Spleen (tissue), 7 donors: ENCODE results near the gene FLOT1.
"Not testable (repeated sequence)": the region's sequence is repeated elsewhere in the genome, so short reads cannot be mapped to it uniquely, and the experiment has no call there.

Experiments
- POLR2A ChIP-seq, 3 donors: fragments of 450-650 bp; IDR thresholded peaks; one replicate each; pipeline ENCODE4 v1.5.1; 2017; ENCODE audit warnings: antibody characterized with exemption in 3 of 3, mild to moderate bottlenecking in 1 of 3
- TF ChIP-seq, protein P1 (sequence below), 11 experiments: fragments of 200-600 bp in 7 of 11; fragments of 450-650 bp in 4 of 11; sonication (generic) in 4 of 11; IDR thresholded peaks in 8 of 11; conservative IDR thresholded peaks in 3 of 11; 1 replicate in 7 of 11; 2 replicates in 4 of 11; pipeline versions ENCODE4 v1.4.0 to v1.8.0; 2016 to 2021; ENCODE audit warnings: antibody characterized with exemption in 11 of 11, inconsistent platforms in 4 of 11, mild to moderate bottlenecking in 1 of 11
- donor health status: DM: no; HTN: no; CAD: no; lungs with moderate emphysema.
- donor health status: DM: no; HTN: no; CAD: no.
- donor health status: DM: no; HTN: no; CAD: no.

DNA sequence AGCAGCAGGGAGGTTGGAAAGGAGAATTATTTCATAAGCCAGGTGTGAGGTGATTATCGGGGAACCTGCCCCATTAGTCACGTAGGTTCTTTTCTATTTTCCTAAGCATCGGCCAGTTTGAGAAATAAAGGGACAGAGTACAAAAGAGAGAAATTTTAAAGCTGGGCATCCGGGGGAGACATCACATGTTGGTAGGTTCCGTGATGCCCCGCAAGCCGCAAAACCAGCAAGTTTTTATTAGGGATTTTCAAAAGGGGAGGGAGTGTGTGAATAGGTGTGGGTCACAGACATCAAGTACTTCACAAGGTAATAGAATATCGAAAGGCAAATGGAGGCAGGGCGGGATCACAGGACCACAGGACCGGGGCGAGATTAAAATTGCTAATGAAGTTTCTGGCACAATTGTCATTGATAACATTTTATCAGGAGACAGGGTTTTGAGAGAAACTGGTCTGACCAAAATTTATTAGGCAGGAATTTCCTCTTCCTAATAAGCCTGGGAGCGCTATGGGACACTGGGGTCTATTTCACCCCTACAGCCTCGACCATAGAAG lies 22.1 kb upstream of the FLOT1 start:
- TF ChIP-seq, protein P1, sequence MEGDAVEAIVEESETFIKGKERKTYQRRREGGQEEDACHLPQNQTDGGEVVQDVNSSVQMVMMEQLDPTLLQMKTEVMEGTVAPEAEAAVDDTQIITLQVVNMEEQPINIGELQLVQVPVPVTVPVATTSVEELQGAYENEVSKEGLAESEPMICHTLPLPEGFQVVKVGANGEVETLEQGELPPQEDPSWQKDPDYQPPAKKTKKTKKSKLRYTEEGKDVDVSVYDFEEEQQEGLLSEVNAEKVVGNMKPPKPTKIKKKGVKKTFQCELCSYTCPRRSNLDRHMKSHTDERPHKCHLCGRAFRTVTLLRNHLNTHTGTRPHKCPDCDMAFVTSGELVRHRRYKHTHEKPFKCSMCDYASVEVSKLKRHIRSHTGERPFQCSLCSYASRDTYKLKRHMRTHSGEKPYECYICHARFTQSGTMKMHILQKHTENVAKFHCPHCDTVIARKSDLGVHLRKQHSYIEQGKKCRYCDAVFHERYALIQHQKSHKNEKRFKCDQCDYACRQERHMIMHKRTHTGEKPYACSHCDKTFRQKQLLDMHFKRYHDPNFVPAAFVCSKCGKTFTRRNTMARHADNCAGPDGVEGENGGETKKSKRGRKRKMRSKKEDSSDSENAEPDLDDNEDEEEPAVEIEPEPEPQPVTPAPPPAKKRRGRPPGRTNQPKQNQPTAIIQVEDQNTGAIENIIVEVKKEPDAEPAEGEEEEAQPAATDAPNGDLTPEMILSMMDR (IDR thresholded peaks at IDR 0.05 in 8 of 11, conservative IDR thresholded peaks at IDR 0.05 in 3 of 11) = not testable (repeated sequence)
- not testable (repeated sequence) for TF ChIP-seq POLR2A (IDR thresholded peaks at IDR 0.05)
